Ishikawa (cell line): ENCODE data around the gene GZMB.
A peak's percentile ranks its signal among the peaks of the same experiment; 100 is the strongest.

Experiments used
- CEBPB ChIP-seq: IDR thresholded peaks from 2 replicates; pipeline ENCODE4 v1.6.1; 2012
- CREB1 ChIP-seq: IDR thresholded peaks from 2 replicates; pipeline ENCODE4 v1.6.1; 2012; ENCODE audit warnings: low read depth
- EGR1 ChIP-seq: IDR thresholded peaks from 2 replicates; pipeline ENCODE4 v1.6.1; 2012
- EP300 ChIP-seq: IDR thresholded peaks from 2 replicates; pipeline ENCODE4 v1.6.1; 2012; ENCODE audit warnings: borderline replicate concordance
- FOXM1 ChIP-seq: IDR thresholded peaks from 2 replicates; pipeline ENCODE4 v1.6.1; 2012; ENCODE audit warnings: low read depth, borderline replicate concordance
- MAX ChIP-seq: IDR thresholded peaks from 2 replicates; pipeline ENCODE4 v1.6.1; 2012
- NFIC ChIP-seq: IDR thresholded peaks from 2 replicates; pipeline ENCODE4 v1.6.1; 2012
- RAD21 ChIP-seq: IDR thresholded peaks from 2 replicates; pipeline ENCODE4 v1.6.1; 2012; ENCODE audit warnings: low read depth
- REST ChIP-seq: IDR thresholded peaks from 2 replicates; pipeline ENCODE4 v1.6.1; 2012; ENCODE audit warnings: low read depth, mild to moderate bottlenecking
- TAF1 ChIP-seq: IDR thresholded peaks from 2 replicates; pipeline ENCODE4 v1.6.1; 2012; ENCODE audit warnings: low read depth, mild to moderate bottlenecking
- TCF12 ChIP-seq: IDR thresholded peaks from 2 replicates; pipeline ENCODE4 v1.6.1; 2012; ENCODE audit warnings: low read depth
- TEAD4 ChIP-seq: IDR thresholded peaks from 2 replicates; pipeline ENCODE4 v1.6.1; 2012
- USF1 ChIP-seq: IDR thresholded peaks from 2 replicates; pipeline ENCODE4 v1.6.1; 2012
- YY1 ChIP-seq: IDR thresholded peaks from 2 replicates; pipeline ENCODE4 v1.6.1; 2012; ENCODE audit warnings: low read depth
- ZBTB7A ChIP-seq: IDR thresholded peaks from 2 replicates; pipeline ENCODE4 v1.6.1; 2012; ENCODE audit warnings: low read depth

Gene GZMB

DNA sequence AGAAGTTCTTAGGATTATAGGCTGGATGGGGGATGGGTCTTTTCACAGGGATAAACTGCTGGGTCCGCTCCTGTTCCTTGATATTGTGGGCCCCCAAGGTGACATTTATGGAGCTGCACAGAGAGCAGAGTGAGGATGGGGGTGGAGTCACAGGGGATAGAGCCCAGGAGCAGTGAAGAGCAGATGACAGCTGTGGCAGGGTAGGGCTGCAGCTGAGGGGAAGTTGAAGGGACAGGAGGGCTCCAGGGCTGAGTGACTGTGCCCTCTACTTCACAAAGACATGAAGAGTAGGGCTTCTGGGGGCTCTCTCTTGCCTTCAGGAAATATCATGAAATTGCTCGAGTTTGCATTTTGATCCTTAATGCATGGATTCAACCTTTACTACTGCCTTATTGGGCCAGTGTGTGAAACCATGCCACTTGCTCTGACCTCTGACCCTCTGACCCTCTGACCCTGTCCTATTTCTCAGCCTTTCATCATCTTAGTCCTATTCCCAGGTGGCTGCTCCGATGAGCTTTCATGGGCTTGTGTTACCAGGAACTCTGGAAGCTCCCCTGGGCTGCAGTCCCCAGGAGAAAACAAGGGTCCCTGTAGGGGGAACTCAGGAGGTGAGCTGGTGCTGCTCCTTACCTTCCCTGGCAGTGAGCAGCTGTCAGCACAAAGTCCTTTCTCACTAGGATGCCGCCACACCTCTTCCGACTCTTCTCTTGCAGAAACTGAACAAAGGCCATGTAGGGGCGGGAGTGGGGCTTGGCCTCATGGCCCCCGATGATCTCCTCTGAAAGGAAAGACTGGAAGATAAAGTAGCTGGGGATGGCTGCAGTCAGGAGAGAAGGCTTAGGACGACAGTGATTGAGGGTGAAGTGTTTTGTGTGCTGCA lies 26.1 kb downstream of the GZMB start:
- TF ChIP-seq CEBPB, result no peak
- no peak for TF ChIP-seq TCF12
- no peak for TF ChIP-seq CREB1
- TF ChIP-seq RAD21, result no peak
- TF ChIP-seq NFIC, result no peak
- no peak for TF ChIP-seq ZBTB7A
- no peak for TF ChIP-seq REST
- no peak for TF ChIP-seq MAX
- no peak for TF ChIP-seq EGR1

- TF ChIP-seq MAX (no peak), CREB1 (no peak), FOXM1 (no peak), TEAD4 (no peak), NFIC (no peak)
These were observed 26.9 kb downstream of the GZMB start for GRCh38 chr14:24607081-24607480.

- no peak for TF ChIP-seq ZBTB7A
- TF ChIP-seq USF1, result no peak
- no peak for TF ChIP-seq RAD21
- no peak for TF ChIP-seq TAF1
These were observed 27.7 kb downstream of the GZMB start for GRCh38 chr14:24606297-24606696.

- TF ChIP-seq CEBPB, result no peak
- peak; percentile 70 for TF ChIP-seq RAD21
These were observed 28.4 kb downstream of the GZMB start for GRCh38 chr14:24605435-24606190.

DNA sequence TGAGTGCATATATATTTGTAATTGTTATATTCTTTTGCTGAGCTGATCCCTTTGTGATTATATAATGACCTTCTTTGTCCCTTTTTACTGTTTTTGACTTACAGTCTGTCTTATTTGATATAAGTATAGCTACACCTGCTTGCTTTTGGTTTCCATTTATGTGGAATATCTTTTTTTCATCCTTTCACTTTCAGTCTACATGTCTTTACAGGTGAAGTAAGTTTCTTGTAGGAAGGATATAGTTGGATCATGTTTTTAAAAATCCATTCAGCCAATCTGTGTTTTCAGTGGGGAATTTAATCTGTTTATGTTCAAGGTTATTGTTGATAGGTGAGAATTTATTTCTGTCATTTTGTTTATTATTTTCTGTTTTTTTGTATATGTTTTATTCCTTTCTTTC lies 36.6 kb downstream of the GZMB start:
- TF ChIP-seq MAX, result no peak
- TF ChIP-seq NFIC, result no peak
- TF ChIP-seq EGR1, result no peak
- TF ChIP-seq YY1, result no peak
- no peak for TF ChIP-seq CEBPB
- TF ChIP-seq TEAD4, result no peak
- no peak for TF ChIP-seq REST
- TF ChIP-seq USF1, result no peak
- TF ChIP-seq FOXM1, result no peak
- TF ChIP-seq EP300, result no peak
- no peak for TF ChIP-seq TCF12

DNA sequence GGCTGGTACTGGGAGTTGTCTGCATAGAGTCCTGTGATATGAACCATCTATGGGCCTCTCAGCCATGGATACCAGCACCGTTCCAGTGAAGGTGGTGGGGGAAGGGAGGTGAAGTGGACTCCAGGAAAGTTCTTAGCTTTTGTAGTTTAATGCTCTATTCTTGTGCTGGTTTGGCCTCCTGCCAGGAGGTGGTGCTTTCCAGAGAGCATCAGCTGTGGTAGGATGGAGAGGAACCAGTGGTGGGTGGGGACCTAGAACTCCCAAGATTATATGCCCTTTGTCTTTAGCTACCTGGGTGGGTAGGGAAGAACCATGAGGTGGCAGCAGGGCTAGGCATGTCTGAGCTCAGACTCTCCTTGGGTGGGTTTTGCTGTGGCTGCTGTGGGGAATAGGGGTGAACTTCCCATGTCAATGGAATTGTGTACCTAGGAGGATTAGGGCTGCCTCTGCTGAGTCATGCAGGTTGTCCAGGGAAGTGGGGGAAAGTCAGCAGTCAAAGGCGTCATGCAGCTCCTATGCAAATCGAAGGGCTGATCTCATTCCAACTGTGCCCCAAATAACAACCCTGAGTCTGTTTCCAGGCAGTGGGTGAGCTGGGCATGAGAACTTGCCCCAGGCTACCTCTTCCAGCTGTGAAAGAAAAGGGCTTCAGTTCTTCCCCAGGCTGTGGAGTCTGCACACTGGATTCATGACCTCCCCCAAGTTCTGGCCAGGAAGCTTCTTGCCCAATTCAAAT lies 38.7 kb downstream of the GZMB start:
- TF ChIP-seq EP300, result no peak
- TF ChIP-seq EGR1, result no peak
- TF ChIP-seq REST, result no peak
- TF ChIP-seq TCF12, result no peak
- no peak for TF ChIP-seq ZBTB7A
- no peak for TF ChIP-seq FOXM1
- no peak for TF ChIP-seq NFIC
- no peak for TF ChIP-seq CEBPB
- TF ChIP-seq RAD21, result no peak
- no peak for TF ChIP-seq TEAD4
- no peak for TF ChIP-seq CREB1
- no peak for TF ChIP-seq USF1
- no peak for TF ChIP-seq YY1
- TF ChIP-seq TAF1, result no peak
- TF ChIP-seq MAX, result no peak
